Breast epithelium (tissue), 3 donors: ENCODE results near the gene KRT5.

Experiments used
- POLR2A ChIP-seq: fragments of 450-650 bp; IDR thresholded peaks from one replicate; pipeline ENCODE4 v1.6.1; 2016; ENCODE audit warnings: antibody characterized with exemption, mild to moderate bottlenecking, moderate library complexity
- POLR2AphosphoS5 ChIP-seq, 3 donors: sonication (generic); formaldehyde crosslinking; IDR thresholded peaks; one replicate each; pipeline ENCODE4 v1.6.1; 2017; ENCODE audit warnings: antibody characterized with exemption in 3 of 3
- TF ChIP-seq, protein P1 (sequence below), 3 donors: fragments of 450-650 bp; IDR thresholded peaks; one replicate each; pipeline ENCODE4 v1.5.1; 2016 to 2017; ENCODE audit warnings: antibody characterized with exemption in 3 of 3, mild to moderate bottlenecking in 3 of 3, moderate library complexity in 3 of 3

DNA sequence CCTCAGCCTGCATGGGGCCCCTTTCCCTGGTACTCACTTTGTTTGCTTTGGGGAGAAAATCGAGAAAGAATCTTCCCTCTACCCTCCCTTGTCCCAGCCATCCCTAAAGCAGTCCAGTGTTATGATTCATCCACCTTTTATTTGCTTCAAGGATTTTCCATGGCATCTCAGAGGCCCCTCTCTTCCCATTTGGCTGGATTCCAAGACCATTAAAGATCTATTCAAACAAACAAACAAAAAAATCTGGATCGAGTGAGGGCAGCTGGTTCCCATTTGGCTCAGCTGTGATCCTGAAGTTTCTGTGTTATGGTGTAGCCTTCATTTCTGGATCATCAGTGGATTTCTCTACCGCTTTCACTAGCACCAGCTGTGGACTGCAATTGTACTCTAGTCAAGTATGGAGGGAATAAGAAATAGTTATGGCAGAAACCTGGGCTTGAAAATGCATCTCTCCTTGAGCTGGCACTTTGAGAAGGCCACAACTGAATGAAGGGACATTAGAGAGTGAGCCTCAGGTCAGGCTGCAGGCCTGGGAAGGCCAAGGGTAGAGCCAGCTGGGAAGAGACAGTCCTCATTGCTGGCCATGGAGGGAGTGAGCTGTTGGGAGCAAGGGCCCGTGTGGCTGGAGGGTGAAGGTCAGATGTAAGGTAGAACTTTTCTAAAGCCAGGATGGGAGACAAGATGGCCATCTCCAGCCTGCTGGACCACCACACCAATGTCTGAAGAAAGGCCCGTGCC is 19.1 kb upstream of the KRT5 start:
- TF ChIP-seq, protein P1, sequence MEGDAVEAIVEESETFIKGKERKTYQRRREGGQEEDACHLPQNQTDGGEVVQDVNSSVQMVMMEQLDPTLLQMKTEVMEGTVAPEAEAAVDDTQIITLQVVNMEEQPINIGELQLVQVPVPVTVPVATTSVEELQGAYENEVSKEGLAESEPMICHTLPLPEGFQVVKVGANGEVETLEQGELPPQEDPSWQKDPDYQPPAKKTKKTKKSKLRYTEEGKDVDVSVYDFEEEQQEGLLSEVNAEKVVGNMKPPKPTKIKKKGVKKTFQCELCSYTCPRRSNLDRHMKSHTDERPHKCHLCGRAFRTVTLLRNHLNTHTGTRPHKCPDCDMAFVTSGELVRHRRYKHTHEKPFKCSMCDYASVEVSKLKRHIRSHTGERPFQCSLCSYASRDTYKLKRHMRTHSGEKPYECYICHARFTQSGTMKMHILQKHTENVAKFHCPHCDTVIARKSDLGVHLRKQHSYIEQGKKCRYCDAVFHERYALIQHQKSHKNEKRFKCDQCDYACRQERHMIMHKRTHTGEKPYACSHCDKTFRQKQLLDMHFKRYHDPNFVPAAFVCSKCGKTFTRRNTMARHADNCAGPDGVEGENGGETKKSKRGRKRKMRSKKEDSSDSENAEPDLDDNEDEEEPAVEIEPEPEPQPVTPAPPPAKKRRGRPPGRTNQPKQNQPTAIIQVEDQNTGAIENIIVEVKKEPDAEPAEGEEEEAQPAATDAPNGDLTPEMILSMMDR (IDR thresholded peaks at IDR 0.05), result no peak
- TF ChIP-seq POLR2AphosphoS5 (IDR thresholded peaks at IDR 0.05), result no peak
- TF ChIP-seq POLR2A, result no peak
